Neuron (in vitro differentiated cells): ENCODE data around the gene CLDN8.

Source experiments
- H2AFZ ChIP-seq: one replicate; pipeline ENCODE4 v1.6.1; 2013; ENCODE audit warnings: low read depth, mild to moderate bottlenecking, inconsistent platforms, low read length, moderate library complexity
- H3K27me3 ChIP-seq: one replicate; pipeline ENCODE4 v1.6.1; 2013; ENCODE audit warnings: low read length; ENCODE audit not compliant: insufficient read depth
- H3K36me3 ChIP-seq: one replicate; pipeline ENCODE4 v1.6.1; 2013; ENCODE audit warnings: low read length; ENCODE audit not compliant: insufficient read depth
- H3K4me1 ChIP-seq: one replicate; pipeline ENCODE4 v1.6.1; 2013; ENCODE audit warnings: low read length; ENCODE audit not compliant: insufficient read depth
- H3K4me3 ChIP-seq: 2 replicates; pipeline ENCODE4 v1.5.1; 2013; ENCODE audit warnings: mild to moderate bottlenecking, low read length, moderate library complexity
- H3K9me3 ChIP-seq: one replicate; pipeline ENCODE4 v1.6.1; 2013; ENCODE audit warnings: low read length

The CLDN8 gene

GRCh38 chr21:30216041-30216723 lies at the start of gene CLDN8:
CLDN8 (minus strand) TSS chr21:30216097; CDS start chr21:30215925, 172 bp downstream.
- Histone ChIP-seq H3K4me1 (no peaks in the 10 kb centered on the region), H3K36me3 (no peaks in the 10 kb centered on the region), H3K4me3 (no peak within 1 kb of the TSS), H2AFZ (no peak within 1 kb of the TSS), H3K9me3 (no peaks in the 10 kb centered on the region), H3K27me3 (no peaks in the 10 kb centered on the region)

DNA sequence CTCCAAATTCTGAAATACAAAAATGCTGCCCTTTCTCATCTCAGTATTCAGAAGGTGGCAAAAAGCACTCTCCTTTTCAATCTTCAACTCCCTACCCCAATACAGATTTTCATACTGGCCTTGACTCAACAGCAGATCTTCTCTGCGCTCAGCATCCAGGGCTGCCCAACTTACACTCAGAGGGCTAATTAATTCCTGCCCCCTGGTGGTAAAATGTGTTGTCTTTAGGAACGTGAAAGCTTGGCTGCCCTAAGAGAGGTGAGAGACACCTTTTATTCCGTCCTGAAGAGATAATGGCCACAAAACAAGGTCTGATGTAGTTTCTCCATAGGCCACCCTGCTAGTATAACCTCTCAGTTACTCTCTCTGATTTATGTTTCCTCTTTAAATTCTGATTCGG lies 41.9 kb upstream of the CLDN8 start:
- H3K27me3 ChIP-seq, result no peaks in the 10 kb centered on the region
- no peaks in the 10 kb centered on the region for H3K36me3 ChIP-seq
- H2AFZ ChIP-seq, result no peak overlapping the region

DNA sequence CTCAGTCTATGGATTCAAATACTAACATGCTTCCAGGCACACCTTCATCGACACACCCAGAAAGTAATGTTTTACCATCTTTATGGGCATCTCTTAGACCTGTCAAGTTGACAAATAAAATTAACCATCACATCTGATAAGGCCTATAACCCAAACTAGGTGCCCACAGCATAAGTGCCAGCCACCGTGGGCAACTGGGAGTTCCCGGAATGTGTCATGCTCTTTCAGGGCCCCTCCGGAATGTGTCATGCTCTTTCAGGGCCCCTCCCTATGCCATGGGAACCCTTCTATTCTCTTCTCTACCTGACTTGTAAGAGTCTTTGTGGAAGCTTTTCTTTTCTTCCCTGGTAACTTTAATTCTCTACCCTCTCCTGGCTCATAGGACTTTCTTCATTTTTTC lies 40.2 kb upstream of the CLDN8 start:
- H2AFZ ChIP-seq, result no peak overlapping the region
- no peaks in the 10 kb centered on the region for H3K27me3 ChIP-seq
- H3K4me1 ChIP-seq, result no peaks in the 10 kb centered on the region
- H3K36me3 ChIP-seq, result no peaks in the 10 kb centered on the region
- no peaks in the 10 kb centered on the region for H3K9me3 ChIP-seq
- H3K4me3 ChIP-seq, result no peak overlapping the region

More for the DNA sequence above, 41.9 kb upstream of the CLDN8 start:
- no peaks in the 10 kb centered on the region for H3K4me1 ChIP-seq
- H3K9me3 ChIP-seq, result no peaks in the 10 kb centered on the region
- H3K4me3 ChIP-seq, result no peak overlapping the region

DNA sequence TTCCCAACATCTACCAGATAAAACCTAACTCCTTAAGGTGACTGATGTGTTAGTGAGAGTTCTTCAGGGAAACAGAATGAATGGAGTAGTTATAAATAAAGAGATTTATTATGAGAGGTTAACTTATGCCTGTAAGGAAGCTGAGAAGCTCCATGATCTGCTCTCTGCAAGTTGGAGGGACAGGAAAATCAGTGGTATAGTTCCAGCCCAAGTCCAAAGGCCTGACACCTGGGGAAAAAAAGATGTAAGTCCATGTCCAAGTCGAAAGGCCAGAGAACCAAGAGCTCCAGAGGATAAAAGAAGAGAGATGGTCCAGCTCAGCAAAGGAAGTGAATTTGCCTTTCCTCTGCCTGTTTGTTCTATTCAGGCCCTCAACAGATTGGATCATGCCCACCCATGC lies 39.8 kb upstream of the CLDN8 start:
- H3K27me3 ChIP-seq, result no peaks in the 10 kb centered on the region

GRCh38 chr21:30251781-30252180 lies 35.9 kb upstream of the CLDN8 start:
- Histone ChIP-seq H3K4me1 (no peaks in the 10 kb centered on the region), H2AFZ (no peak overlapping the region), H3K9me3 (no peaks in the 10 kb centered on the region), H3K4me3 (no peak overlapping the region), H3K36me3 (no peaks in the 10 kb centered on the region), H3K27me3 (no peaks in the 10 kb centered on the region)

More for the DNA sequence above, 39.8 kb upstream of the CLDN8 start:
- no peaks in the 10 kb centered on the region for H3K36me3 ChIP-seq
- no peaks in the 10 kb centered on the region for H3K4me1 ChIP-seq
- H3K4me3 ChIP-seq, result no peak overlapping the region
- H3K9me3 ChIP-seq, result no peaks in the 10 kb centered on the region
- no peak overlapping the region for H2AFZ ChIP-seq

DNA sequence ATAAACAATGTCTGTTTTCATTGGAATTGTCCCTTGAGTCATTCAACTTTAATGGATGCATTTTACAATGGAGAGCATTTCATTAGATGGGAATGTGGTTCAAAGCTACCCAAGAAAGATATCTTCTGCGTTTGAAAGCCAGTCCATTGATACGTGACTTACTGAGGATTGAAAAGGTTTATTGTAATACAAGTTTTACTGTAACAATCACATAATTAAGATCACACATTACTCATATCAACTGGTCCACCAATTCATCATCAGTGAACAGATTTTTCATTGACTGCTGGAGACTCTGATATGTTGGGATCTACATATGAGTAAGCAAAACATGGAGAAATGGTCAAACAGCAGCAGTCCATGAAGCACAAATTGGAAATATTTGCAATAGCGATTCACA lies 34.0 kb upstream of the CLDN8 start:
- H3K36me3 ChIP-seq, result no peaks in the 10 kb centered on the region
- no peaks in the 10 kb centered on the region for H3K27me3 ChIP-seq
- H2AFZ ChIP-seq, result no peak overlapping the region
- no peak overlapping the region for H3K4me3 ChIP-seq
- H3K4me1 ChIP-seq, result no peaks in the 10 kb centered on the region
- no peaks in the 10 kb centered on the region for H3K9me3 ChIP-seq

GRCh38 chr21:30248844-30249243 lies 32.9 kb upstream of the CLDN8 start:
- no peak overlapping the region for H3K4me3 ChIP-seq
- no peak overlapping the region for H2AFZ ChIP-seq
- H3K36me3 ChIP-seq, result no peaks in the 10 kb centered on the region
- no peaks in the 10 kb centered on the region for H3K27me3 ChIP-seq
- no peaks in the 10 kb centered on the region for H3K9me3 ChIP-seq
- peaks cover 4% of the 10 kb centered on the region for H3K4me1 ChIP-seq

DNA sequence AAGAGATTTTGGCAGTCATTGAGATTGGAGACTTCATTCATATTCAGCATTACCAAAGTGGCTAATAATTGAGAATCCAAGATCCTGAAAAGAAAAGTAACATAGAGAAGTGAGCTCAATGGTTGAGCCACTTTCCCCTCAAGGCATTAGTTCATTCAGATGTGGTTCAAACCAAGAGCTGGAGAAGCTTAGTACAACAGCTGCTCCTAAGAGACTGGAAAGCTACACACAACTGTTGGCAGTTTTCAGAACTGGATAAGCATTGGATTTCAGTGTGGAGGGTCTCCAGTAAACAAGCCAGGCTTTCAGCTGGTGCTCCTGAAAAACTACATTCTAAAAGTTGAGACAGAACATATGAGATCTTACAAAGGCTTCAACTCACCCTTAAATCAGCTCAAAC lies 29.2 kb upstream of the CLDN8 start:
- H2AFZ ChIP-seq, result no peak overlapping the region
- H3K4me3 ChIP-seq, result no peak overlapping the region
- no peaks in the 10 kb centered on the region for H3K36me3 ChIP-seq
- peaks cover 4% of the 10 kb centered on the region for H3K4me1 ChIP-seq
- H3K27me3 ChIP-seq, result no peaks in the 10 kb centered on the region
- no peaks in the 10 kb centered on the region for H3K9me3 ChIP-seq

- Histone ChIP-seq H3K27me3 (no peaks in the 10 kb centered on the region), H3K36me3 (no peaks in the 10 kb centered on the region), H3K4me3 (no peak overlapping the region), H2AFZ (no peak overlapping the region), H3K4me1 (peaks cover 4% of the 10 kb centered on the region), H3K9me3 (no peaks in the 10 kb centered on the region)
Observed at GRCh38 chr21:30243691-30244090, 27.8 kb upstream of the CLDN8 start.

GRCh38 chr21:30240661-30241060 lies 24.8 kb upstream of the CLDN8 start:
- no peak overlapping the region for H3K4me3 ChIP-seq

GRCh38 chr21:30238168-30238567 lies 22.3 kb upstream of the CLDN8 start:
- Histone ChIP-seq H3K4me1 (no peaks in the 10 kb centered on the region), H2AFZ (no peak overlapping the region), H3K36me3 (no peaks in the 10 kb centered on the region), H3K9me3 (no peaks in the 10 kb centered on the region), H3K27me3 (no peaks in the 10 kb centered on the region), H3K4me3 (no peak overlapping the region)

More at GRCh38 chr21:30240661-30241060, 24.8 kb upstream of the CLDN8 start:
- Histone ChIP-seq H3K9me3 (no peaks in the 10 kb centered on the region), H3K4me1 (peaks cover 4% of the 10 kb centered on the region), H3K27me3 (no peaks in the 10 kb centered on the region), H3K36me3 (no peaks in the 10 kb centered on the region), H2AFZ (no peak overlapping the region)

GRCh38 chr21:30234643-30235042 lies 18.7 kb upstream of the CLDN8 start:
- Histone ChIP-seq H2AFZ (no peak overlapping the region), H3K36me3 (no peaks in the 10 kb centered on the region), H3K4me3 (no peak overlapping the region), H3K4me1 (no peaks in the 10 kb centered on the region), H3K27me3 (no peaks in the 10 kb centered on the region), H3K9me3 (no peaks in the 10 kb centered on the region)

- Histone ChIP-seq H3K27me3 (no peaks in the 10 kb centered on the region), H3K36me3 (no peaks in the 10 kb centered on the region), H3K4me3 (no peak overlapping the region), H3K9me3 (no peaks in the 10 kb centered on the region), H3K4me1 (no peaks in the 10 kb centered on the region), H2AFZ (no peak overlapping the region)
Observed at GRCh38 chr21:30234050-30234449, 18.2 kb upstream of the CLDN8 start.
